K562 (cell line): ENCODE results near the gene DNMT3A. TPM values are rescaled to one million over a fixed set of nuclear protein-coding genes. Genes with fewer than 3 reads are reported as not detected.
A peak's percentile ranks its signal among the peaks of the same experiment; 100 is the strongest.

Experiments
- ATAC-seq: fragments of 200-7000 bp; cut with Tn5 transposase; 3 replicates; pipeline ENCODE4 v1.9.1; 2020; ENCODE audit warnings: moderate library complexity
- BruUV-seq: library from RNA; stranded (reverse); fragments of 400-500 nt; replicated peaks from 2 replicates; lab custom pipeline; 2021; lab: Mats Ljungman, UMichigan
- CTCF ChIA-PET: fragments of 300-600 bp; formaldehyde crosslinking; extraction: SDS; loops from one replicate; lab custom pipeline; 2021; ENCODE audit warnings: low intra/inter-chr PET ratio; lab: Yijun Ruan, JAX
- POLR2A ChIA-PET: fragments of 300-600, 350-650 bp; sonication (Branson Sonifier 250); formaldehyde crosslinking; extraction: SDS; loops from one replicate; lab custom pipeline; 2021; ENCODE audit warnings: antibody characterized with exemption, inconsistent platforms; lab: Yijun Ruan, JAX
- DNase-seq, 4 experiments: peaks; one replicate each; pipeline versions ENCODE4 v3.0.0 to v3.0.0-alpha.2; 2011 to 2018; ENCODE audit warnings: low spot score in 3 of 4, mixed read lengths in 3 of 4; ENCODE audit errors: extremely low read depth in 1 of 4
- FAIRE-seq: peaks from 2 replicates; lab custom pipeline; 2011; peaks lifted over from hg19 to GRCh38; lab: Jason Lieb, UNC
- H2AFZ ChIP-seq: 2 replicates; pipeline ENCODE4 v1.6.0; 2011; ENCODE audit warnings: low read depth, low read length, control low read depth, inconsistent platforms
- H3K27ac ChIP-seq: fragments of 200-600 bp; 3 replicates; pipeline ENCODE4 v1.8.0; 2011; ENCODE audit warnings: low read depth, mild to moderate bottlenecking, control low read depth, inconsistent platforms, low read length, moderate library complexity, mixed read lengths; ENCODE audit errors: extremely low read depth
- H3K27me3 ChIP-seq, 2 experiments: fragments of 300-600 bp in 1 of 2; 2 replicates in 1 of 2; 3 replicates in 1 of 2; pipeline versions ENCODE4 v1.6.0 to v1.8.0; 2011; ENCODE audit warnings: inconsistent platforms in 2 of 2, low read length in 2 of 2, mild to moderate bottlenecking in 1 of 2, mixed read lengths in 1 of 2, moderate library complexity in 1 of 2; ENCODE audit not compliant: control insufficient read depth in 2 of 2, insufficient read depth in 2 of 2
- H3K36me3 ChIP-seq: fragments of 300-600 bp; 3 replicates; pipeline ENCODE4 v1.8.0; 2011; ENCODE audit warnings: mild to moderate bottlenecking, low read length, inconsistent platforms; ENCODE audit not compliant: control insufficient read depth, insufficient read depth
- H3K4me1 ChIP-seq, 2 experiments: fragments of 200-600 bp in 1 of 2; replicated peaks in 1 of 2; 2 replicates in 1 of 2; 3 replicates in 1 of 2; pipeline versions ENCODE4 v1.5.1 to v1.8.0; 2011; ENCODE audit warnings: inconsistent platforms in 2 of 2, low read length in 2 of 2, mild to moderate bottlenecking in 1 of 2, mixed read lengths in 1 of 2, moderate library complexity in 1 of 2; ENCODE audit not compliant: control insufficient read depth in 2 of 2, insufficient read depth in 2 of 2
- H3K4me2 ChIP-seq: 2 replicates; pipeline ENCODE4 v1.6.1; 2011; ENCODE audit warnings: low read length, control low read depth, inconsistent platforms, mixed read lengths; ENCODE audit not compliant: insufficient read depth
- H3K4me3 ChIP-seq: fragments of 200-600 bp; sonication (generic), shearing (Covaris generic); 2 replicates; pipeline ENCODE4 v1.5.1; 2016; ENCODE audit warnings: control low read depth, inconsistent platforms
- H3K79me2 ChIP-seq: fragments of 200-600 bp; 3 replicates; pipeline ENCODE4 v1.8.0; 2011; ENCODE audit warnings: low read length, inconsistent platforms; ENCODE audit not compliant: control insufficient read depth, insufficient read depth
- H3K9ac ChIP-seq, 2 experiments: 2 replicates each; pipeline versions ENCODE4 v1.6.0 to v1.6.1; 2011; ENCODE audit warnings: low read depth in 2 of 2, low read length in 2 of 2, control low read depth in 1 of 2, inconsistent platforms in 1 of 2, mild to moderate bottlenecking in 1 of 2, mixed read lengths in 1 of 2; ENCODE audit not compliant: insufficient read depth in 1 of 2
- H3K9me1 ChIP-seq: one replicate; pipeline ENCODE4 v1.6.0; 2011; ENCODE audit warnings: inconsistent platforms, mild to moderate bottlenecking, low read length, moderate library complexity; ENCODE audit not compliant: control insufficient read depth, insufficient read depth
- H3K9me3 ChIP-seq: replicated peaks from 2 replicates; pipeline ENCODE4 v1.5.1; 2011; ENCODE audit warnings: low read depth, low read length, inconsistent platforms; ENCODE audit not compliant: control insufficient read depth, insufficient read depth
- H4K20me1 ChIP-seq: replicated peaks from 2 replicates; pipeline ENCODE4 v1.6.1; 2011; ENCODE audit warnings: low read length, inconsistent platforms, mixed read lengths; ENCODE audit not compliant: control insufficient read depth, insufficient read depth
- COPS2 ChIP-seq: fragments of 450-650 bp; conservative IDR thresholded peaks from 2 replicates; pipeline ENCODE4 v1.6.1; 2016; ENCODE audit warnings: mild to moderate bottlenecking, moderate library complexity
- CTCF ChIP-seq, 3 experiments: IDR thresholded peaks in 2 of 3; conservative IDR thresholded peaks in 1 of 3; 2 replicates each; pipeline ENCODE4 v1.5.1; 2011 to 2012; ENCODE audit warnings: low read length in 3 of 3, mild to moderate bottlenecking in 3 of 3, control low read depth in 2 of 3, improper control_type of control experiment in 1 of 3, inconsistent platforms in 1 of 3, low read depth in 1 of 3, mixed read lengths in 1 of 3, moderate library complexity in 1 of 3; ENCODE audit not compliant: insufficient read depth in 2 of 3
- FOXO4 ChIP-seq: fragments of 450-650 bp; formaldehyde crosslinking; IDR thresholded peaks from 2 replicates; pipeline ENCODE4 v1.4.0; 2020; ENCODE audit warnings: mild to moderate bottlenecking, moderate library complexity
- KDM5B ChIP-seq: fragments of 200-600 bp; sonication (generic); IDR thresholded peaks from 2 replicates; pipeline ENCODE4 v1.6.1; 2012; ENCODE audit warnings: low read depth, mild to moderate bottlenecking, moderate library complexity, low read length, control low read depth, inconsistent platforms; ENCODE audit not compliant: insufficient replicate concordance
- PBX2 ChIP-seq, 2 experiments: IDR thresholded peaks in 1 of 2; conservative IDR thresholded peaks in 1 of 2; 2 replicates each; pipeline ENCODE4 v1.6.1; 2016; ENCODE audit warnings: low read depth in 2 of 2, mild to moderate bottlenecking in 1 of 2, missing compliant biosample characterization in 1 of 2, missing genetic modification characterization in 1 of 2, moderate library complexity in 1 of 2
- SETDB1 ChIP-seq: IDR thresholded peaks from one replicate; pipeline ENCODE4 v1.6.1; 2012; ENCODE audit warnings: low read length, control low read depth, inconsistent platforms
- SIN3A ChIP-seq, 2 experiments: fragments of 150-350 bp in 1 of 2; IDR thresholded peaks; 2 replicates each; pipeline ENCODE4 v1.6.1; 2011 to 2016; ENCODE audit warnings: borderline replicate concordance in 2 of 2, low read depth in 2 of 2, low read length in 2 of 2, mild to moderate bottlenecking in 2 of 2, moderate library complexity in 2 of 2; ENCODE audit not compliant: control insufficient read depth in 1 of 2
- SIN3B ChIP-seq: fragments of 450-650 bp; IDR thresholded peaks from 2 replicates; pipeline ENCODE4 v1.6.1; 2017; ENCODE audit warnings: low read depth, mild to moderate bottlenecking, moderate library complexity
- SMAD1 ChIP-seq: fragments of 150-350 bp; IDR thresholded peaks from 2 replicates; pipeline ENCODE4 v1.6.1; 2014; ENCODE audit warnings: low read length, low read depth; ENCODE audit not compliant: partially characterized antibody
- SPI1 ChIP-seq: IDR thresholded peaks from 2 replicates; pipeline ENCODE4 v1.6.1; 2011; ENCODE audit warnings: low read depth, low read length, control low read depth, borderline replicate concordance
- TCF7L2 ChIP-seq: fragments of 150-350 bp; IDR thresholded peaks from 2 replicates; pipeline ENCODE4 v1.6.1; 2016; ENCODE audit warnings: low read depth, mild to moderate bottlenecking, low read length, moderate library complexity
- ZBTB12 ChIP-seq: fragments of 250-450 bp; sonication (Bioruptor Pico); IDR thresholded peaks from 2 replicates; pipeline ENCODE4 v1.4.0; 2020
- WGBS: fragments of 100-300 bp; shearing (Covaris generic); methylation state at CpG from one replicate; pipeline ENCODE4 v1.1.6; 2016; ENCODE audit warnings: low coverage, mixed read lengths; ENCODE audit not compliant: insufficient coverage; ENCODE audit errors: missing lambda C conversion rate; 5-methylcytosine and 5-hydroxymethylcytosine counted together
- in situ Hi-C: fragments of 300-500 bp; cut with MboI; formaldehyde crosslinking; loops from 4 replicates; pipeline ENCODE4 v1.15.0; 2018; ENCODE audit warnings: inconsistent platforms, mixed read lengths
- intact Hi-C: fragments of 100-400 bp; cut with micrococcal nuclease; formaldehyde crosslinking; loops from 2 replicates; pipeline ENCODE4 v1.14.2; 2022
- polyA plus RNA-seq, 8 experiments: library from polyadenylated mRNA; depleted of rRNA in 4 of 8; stranded (reverse) in 5 of 8; unstranded in 3 of 8; fragments of >200 nt; fragmentation: Nextera tagmentation in 2 of 8; fragmentation: Illumina TruSeq in 1 of 8; extraction: Ambion mirVana in 2 of 8; extraction: Trizol in 1 of 8; gene quantifications; 2 replicates each; pipeline versions ENCODE4 v1.2.1 to v1.2.3, GENCODE V29; 2011 to 2014; ENCODE audit warnings: inconsistent platforms in 1 of 8, missing spikeins in 1 of 8
- total RNA-seq, 7 experiments: library from RNA; depleted of rRNA in 6 of 7; stranded (reverse); fragments of >200 nt in 6 of 7; fragmentation: Illumina TruSeq in 2 of 7; extraction: Trizol in 2 of 7; gene quantifications; 2 replicates each; pipeline versions ENCODE4 v1.2.1 to v1.2.3, GENCODE V29; 2011 to 2021; ENCODE audit warnings: low replicate concordance in 1 of 7

DNMT3A gene
- total and polyA plus RNA-seq, 9 of the 15 experiments (the other 6 are each of a cell fraction or from before 2014, with no cell fraction given), result 3.0 to 16.0 (median 6.1) TPM

- DNase-seq, result no peak
- intact Hi-C loops, result no loop called here
- H3K4me2 ChIP-seq, result no peak overlapping the region
- no peaks in the 10 kb centered on the region for H4K20me1 ChIP-seq
- peaks cover 0 to 32% of the 10 kb centered on the region in 2 experiments; a peak in 2 of 5 replicates for H3K27me3 ChIP-seq
- FAIRE-seq, result no peak
- H3K9ac ChIP-seq, result no peak overlapping the region; a peak in 1 of 4 replicates
- H3K9me1 ChIP-seq, result no peaks in the 10 kb centered on the region
- no peaks in the 10 kb centered on the region for H3K9me3 ChIP-seq
- BruUV-seq, result no TSS peak
- in situ Hi-C loops, result no loop called here
- ChIA-PET CTCF (interaction anchor here (0.6 kb wide), 1 partner anchor 283 kb away, joined by 5 read pairs; no protein-coding TSS in a partner anchor), POLR2A (interaction anchor here (0.8 kb wide), 1 partner anchor 10 kb away, joined by 3 read pairs; no protein-coding TSS in a partner anchor)
- ATAC-seq, result peak; percentile 53
- no peak overlapping the region for H3K4me3 ChIP-seq
- no peaks in the 10 kb centered on the region for H3K79me2 ChIP-seq
- WGBS, result 31% methylated on average over 13 of the region's 16 CpGs
- peaks cover 0 to 20% of the 10 kb centered on the region in 2 experiments; a peak in 2 of 5 replicates for H3K4me1 ChIP-seq
- peak overlapping the region; percentile 59 for H2AFZ ChIP-seq
- H3K36me3 ChIP-seq, result no peaks in the 10 kb centered on the region
- no peak overlapping the region for H3K27ac ChIP-seq
- no peak for TF ChIP-seq ZBTB12 (CRISPR knock-in tag)
- no peak for TF ChIP-seq CTCF (IDR thresholded peaks at IDR 0.05 in 2 of 3, conservative IDR thresholded peaks at IDR 0.05 in 1 of 3; ENCODE audit: insufficient read depth in 2 of 3, low read depth in 1 of 3, low read length in 3 of 3)
- TF ChIP-seq SETDB1, result no peak
- TF ChIP-seq SIN3A (IDR thresholded peaks at IDR 0.05; ENCODE audit: borderline replicate concordance in 2 of 2, control insufficient read depth in 1 of 2, low read depth in 2 of 2, low read length in 2 of 2), result no peak
- TF ChIP-seq FOXO4, result no peak
- no peak for TF ChIP-seq KDM5B
- TF ChIP-seq SMAD1, result no peak
- no peak for TF ChIP-seq PBX2 (CRISPR knock-in tag; IDR thresholded peaks at IDR 0.05; ENCODE audit: low read depth)
- TF ChIP-seq PBX2 (tag; conservative IDR thresholded peaks at IDR 0.05; ENCODE audit: low read depth), result no peak
- TF ChIP-seq COPS2, result no peak
- TF ChIP-seq SPI1, result peak; percentile 64
- no peak for TF ChIP-seq SIN3B
- TF ChIP-seq TCF7L2, result no peak
Observed at GRCh38 chr2:25294573-25295462, 46.9 kb downstream of the DNMT3A start.
